ENCODE data around the gene DIS3L. TPM values are rescaled to one million over a fixed set of nuclear protein-coding genes. Genes with fewer than 3 reads are reported as not detected.

DIS3L gene
- 21.3 and 30.0 TPM in 2 replicates for total RNA-seq

DNA sequence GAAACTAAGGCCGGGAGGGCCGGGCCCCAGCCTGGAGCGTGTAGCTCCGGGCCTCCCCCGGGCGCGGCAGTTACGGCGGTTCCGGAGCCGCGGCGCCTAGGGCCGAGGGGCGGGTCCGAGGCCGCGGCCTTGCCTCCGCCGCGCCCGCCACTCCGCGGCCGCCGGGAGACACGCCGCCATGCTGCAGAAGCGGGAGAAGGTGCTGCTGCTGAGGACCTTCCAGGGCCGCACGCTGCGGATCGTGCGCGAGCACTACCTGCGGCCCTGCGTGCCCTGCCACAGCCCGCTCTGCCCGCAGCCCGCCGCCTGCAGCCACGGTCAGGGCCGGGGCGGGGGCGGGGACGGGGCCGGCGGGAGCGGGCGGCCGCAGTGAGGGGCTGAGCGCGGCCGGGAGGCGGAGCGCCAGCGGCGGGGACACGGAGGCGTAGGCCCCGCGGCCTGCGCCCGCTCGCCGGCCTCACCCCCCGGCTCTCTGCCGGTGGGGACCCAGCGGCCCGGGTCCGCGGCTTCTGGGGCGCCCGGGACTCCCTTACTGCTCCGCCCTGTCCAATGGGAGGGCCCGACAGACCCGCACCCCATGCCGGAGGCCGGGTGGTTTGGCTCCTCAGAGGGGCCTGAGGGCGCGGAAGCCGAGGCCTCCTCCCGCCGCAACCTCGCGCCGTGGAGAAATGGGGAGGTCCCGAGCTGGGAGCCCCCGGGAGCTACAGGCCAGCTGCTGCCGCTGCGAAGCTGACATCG is at the start of gene DIS3L:
Gene DIS3L, plus strand, starts transcription at position 150 of the 738 bp plus-strand sequence. Its CDS starts 29 bp downstream, at position 179.

DNA sequence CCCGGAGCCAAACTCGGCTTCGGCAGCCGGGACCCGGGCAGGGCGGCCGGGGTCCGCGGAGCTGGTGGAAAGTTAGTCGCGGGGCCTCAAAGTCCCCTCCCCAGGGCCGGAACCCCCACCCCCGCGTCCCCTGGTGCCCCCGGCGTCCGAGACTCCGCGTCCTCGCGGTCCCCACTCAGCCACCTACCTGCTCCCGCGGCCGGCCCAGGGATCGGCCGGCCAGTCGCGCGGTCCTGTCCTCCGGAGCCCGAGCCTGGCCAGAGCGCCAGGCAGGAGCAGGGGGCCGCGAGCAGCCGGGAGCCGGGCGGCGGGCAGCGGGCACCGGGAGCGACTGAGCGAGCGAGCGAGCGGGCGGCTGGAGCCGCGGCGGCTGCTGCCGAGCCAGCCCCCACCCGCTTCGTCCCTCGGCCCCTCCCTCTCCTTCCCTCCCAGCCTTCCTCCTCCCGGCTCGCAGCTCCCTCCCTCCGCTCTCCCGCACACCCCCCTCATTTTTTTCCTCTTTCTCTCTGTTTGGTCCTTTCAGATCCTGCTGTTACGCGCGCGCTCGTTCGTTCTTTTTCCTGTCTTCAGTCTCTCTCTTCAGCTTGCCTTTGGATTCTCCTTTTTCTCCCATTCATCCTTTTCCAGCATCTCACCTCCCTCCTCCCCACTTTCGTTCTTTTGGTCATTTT is 39.8 kb upstream of the DIS3L start, which contains the start of gene MEGF11:
Gene MEGF11, minus strand, starts transcription at position 333 of the 671 bp plus-strand sequence. CDS start 125,347 bp downstream, outside the sequence.

DNA sequence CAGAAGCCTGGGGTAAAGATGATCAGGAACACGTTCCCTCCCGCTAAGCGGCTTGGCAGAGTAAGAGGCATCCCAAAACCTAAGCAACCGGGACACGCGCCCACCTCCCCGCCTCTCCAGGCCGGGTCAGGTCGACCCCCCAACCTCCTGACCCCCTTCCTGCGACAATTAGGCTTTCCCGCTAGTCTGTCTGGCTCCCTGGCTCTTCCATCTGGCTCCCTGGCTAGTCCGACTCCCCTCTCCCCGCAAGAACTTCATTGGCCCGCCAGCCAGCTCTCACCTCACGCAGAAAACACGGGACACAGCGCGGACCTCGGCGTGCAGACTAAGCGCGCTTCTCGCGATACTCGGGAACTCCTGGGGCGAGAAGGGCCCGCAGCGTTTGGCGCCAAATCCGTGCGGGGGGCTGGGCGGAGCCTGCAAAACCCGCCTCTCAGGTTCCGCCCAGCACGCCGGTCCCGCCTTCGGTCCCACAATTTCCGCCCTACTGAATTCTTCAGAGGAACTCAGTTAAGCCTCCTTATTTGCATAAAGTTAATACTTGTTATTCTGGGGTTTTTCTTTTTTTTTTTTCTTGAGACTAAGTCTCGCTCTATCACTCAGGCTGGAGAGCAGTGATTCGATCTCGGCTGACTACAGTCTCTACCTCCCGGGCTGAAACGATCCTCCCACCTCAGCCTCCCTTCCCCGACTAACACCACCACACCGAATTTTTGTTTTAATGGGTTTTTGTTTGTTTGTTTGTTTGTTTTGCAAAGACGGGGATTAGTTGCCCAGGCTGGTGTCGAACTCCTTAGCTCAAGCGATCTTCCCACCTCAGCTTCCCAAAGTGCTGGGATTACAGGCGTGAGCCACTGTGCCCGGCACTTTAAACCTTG is 63.2 kb downstream of the DIS3L start, which contains the start of gene TIPIN:
Gene TIPIN, minus strand, starts transcription at position 327 of the 878 bp plus-strand sequence. CDS start 3,738 bp downstream, outside the sequence.

Other genes starting within 250 kb of the DIS3L start
- gene MEGF11, start 39.8 kb upstream of the DIS3L start, total RNA-seq, result not detected in 2 replicates
- 5.8 and 10.1 TPM in 2 replicates for gene TIPIN, start 63.1 kb downstream of the DIS3L start, total RNA-seq
- 33.4 and 34.0 TPM in 2 replicates for gene MAP2K1, start 93.3 kb downstream of the DIS3L start, total RNA-seq
- gene SNAPC5, start 204.2 kb downstream of the DIS3L start, total RNA-seq, result 14.7 and 17.0 TPM in 2 replicates
- 5,812 and 6,955 TPM in 2 replicates for gene RPL4, start 211.3 kb downstream of the DIS3L start, total RNA-seq
- 26.5 and 35.1 TPM in 2 replicates for gene ZWILCH, start 211.8 kb downstream of the DIS3L start, total RNA-seq